VCaP (cell line): ENCODE data around the gene ARID1B.

Experiments
- H3K27ac ChIP-seq: fragments of 450-650 bp; 2 replicates; pipeline ENCODE4 v1.5.1; 2017
- TF ChIP-seq, protein P1 (sequence below): fragments of 450-650 bp; conservative IDR thresholded peaks from 2 replicates; pipeline ENCODE4 v1.5.1; 2017; ENCODE audit warnings: mild to moderate bottlenecking, moderate library complexity

Gene ARID1B

DNA sequence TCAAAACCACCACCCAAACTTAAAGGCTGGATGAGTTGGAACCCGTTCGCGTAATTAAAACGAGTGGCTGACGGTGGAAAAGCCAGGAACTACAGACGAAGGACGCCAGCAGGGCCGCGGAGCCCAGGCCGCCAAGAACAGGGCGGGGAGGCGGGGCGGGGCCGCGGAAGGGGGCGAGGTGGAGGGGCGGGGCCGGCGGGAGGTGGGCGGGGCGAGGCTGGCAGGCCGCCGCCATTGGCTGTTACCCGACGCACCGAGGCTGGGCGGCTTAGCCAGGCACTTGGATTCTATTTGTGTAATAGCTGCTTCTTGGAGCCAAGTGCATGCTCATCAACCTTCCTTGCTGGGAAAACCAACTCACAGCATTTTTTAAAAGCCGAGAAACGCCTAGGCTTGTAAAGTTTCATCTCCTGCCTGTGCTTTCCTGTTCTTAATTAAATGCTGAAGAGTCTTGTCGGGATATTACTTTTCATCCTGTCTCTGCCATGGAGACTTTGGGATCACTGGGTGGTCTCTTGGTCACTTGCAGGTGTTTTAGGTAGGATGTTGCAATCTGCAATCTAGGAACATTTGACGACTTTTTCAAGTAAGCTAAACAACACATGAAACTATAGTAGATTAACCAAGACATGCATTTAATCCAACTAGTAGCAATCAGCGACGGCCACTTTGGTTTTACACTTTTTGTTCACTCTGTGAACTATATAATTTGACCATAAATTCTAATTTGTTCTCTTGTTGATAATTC lies 245.0 kb downstream of the ARID1B start:
- TF ChIP-seq, protein P1, sequence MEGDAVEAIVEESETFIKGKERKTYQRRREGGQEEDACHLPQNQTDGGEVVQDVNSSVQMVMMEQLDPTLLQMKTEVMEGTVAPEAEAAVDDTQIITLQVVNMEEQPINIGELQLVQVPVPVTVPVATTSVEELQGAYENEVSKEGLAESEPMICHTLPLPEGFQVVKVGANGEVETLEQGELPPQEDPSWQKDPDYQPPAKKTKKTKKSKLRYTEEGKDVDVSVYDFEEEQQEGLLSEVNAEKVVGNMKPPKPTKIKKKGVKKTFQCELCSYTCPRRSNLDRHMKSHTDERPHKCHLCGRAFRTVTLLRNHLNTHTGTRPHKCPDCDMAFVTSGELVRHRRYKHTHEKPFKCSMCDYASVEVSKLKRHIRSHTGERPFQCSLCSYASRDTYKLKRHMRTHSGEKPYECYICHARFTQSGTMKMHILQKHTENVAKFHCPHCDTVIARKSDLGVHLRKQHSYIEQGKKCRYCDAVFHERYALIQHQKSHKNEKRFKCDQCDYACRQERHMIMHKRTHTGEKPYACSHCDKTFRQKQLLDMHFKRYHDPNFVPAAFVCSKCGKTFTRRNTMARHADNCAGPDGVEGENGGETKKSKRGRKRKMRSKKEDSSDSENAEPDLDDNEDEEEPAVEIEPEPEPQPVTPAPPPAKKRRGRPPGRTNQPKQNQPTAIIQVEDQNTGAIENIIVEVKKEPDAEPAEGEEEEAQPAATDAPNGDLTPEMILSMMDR, result no peak
- H3K27ac ChIP-seq, result peak overlapping the region; percentile 98

- TF ChIP-seq, protein P1, result no peak
- H3K27ac ChIP-seq, result peak overlapping the region; percentile 98
Measured at GRCh38 chr6:157023958-157024357, 246.8 kb downstream of the ARID1B start.

DNA sequence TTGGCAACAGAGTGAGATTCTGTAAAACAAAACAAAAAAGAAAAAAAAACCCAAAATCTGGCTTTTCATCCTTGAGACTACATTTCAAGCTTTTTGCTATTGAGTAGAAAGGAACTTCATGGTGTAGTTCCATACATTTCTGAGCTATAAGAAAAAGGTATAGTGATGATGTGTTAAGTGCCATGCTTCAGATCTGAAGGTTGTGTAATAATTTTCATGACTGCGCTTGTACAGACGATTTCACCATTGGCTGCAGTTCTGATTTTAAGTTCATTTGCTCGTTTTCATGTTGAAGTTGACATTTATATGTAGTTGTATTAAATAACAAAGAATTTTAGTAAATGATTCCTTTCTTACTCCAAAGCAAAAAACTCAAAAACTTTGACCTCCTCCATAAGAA lies 247.6 kb downstream of the ARID1B start:
- TF ChIP-seq, protein P1, result no peak
- 0 out of 2 replicates have a peak overlapping the region, but pooled peaks have one; percentile 98 for H3K27ac ChIP-seq

DNA sequence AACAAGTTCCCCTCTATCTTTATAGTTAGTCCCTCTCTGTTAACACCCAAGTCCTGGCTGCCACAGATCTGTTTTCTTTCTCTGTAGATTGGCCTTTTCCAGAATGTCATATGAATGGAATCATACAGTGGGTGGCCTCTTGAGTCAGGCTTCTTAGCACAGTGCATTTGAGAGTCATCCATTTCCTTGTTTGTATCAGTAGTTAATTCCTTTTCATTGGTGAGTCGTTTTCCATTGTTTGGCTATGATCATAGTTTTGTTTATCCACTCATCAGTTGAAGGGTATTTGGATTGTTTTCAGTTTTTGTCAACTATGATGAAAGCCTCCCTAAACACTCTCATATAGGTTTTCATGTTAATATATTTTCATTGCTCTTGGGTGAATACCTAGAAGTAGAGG lies 248.3 kb downstream of the ARID1B start:
- H3K27ac ChIP-seq, result no peak overlapping the region
- TF ChIP-seq, protein P1, result no peak

DNA sequence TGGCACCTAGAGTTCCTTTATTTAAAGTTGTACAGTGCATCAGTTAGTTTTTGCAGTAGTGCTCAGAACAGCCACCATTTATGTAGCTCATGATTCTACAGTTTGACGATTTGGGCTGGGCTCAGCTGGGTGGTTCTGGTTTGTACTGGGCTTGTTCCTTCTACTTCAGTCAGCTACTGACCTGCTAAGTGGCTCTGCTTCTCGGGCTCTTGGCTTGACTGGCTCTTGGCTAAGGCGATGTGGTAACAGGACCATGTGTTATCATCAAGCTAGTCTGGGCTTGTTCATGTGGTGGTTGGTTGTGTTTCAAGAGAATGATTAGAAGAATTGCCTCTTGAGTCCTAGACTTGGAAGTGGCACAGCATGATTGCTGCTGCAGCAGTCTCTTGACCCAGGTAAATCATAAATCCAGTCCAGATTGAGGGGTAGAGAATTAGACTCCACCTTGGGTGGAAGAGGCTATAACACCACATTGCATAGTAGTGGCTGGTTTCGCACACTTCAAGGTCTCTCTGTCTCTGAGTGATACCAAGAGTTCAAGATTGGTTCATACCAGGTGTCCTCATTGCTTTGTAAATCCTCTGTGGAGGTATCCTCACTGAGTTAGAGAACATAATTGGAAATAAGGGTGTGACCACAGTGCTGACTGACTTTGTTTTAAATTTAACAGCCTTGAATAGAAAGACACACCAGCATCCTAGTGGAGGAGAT lies 253.0 kb downstream of the ARID1B start:
- H3K27ac ChIP-seq, result no peak overlapping the region
- TF ChIP-seq, protein P1, result no peak

DNA sequence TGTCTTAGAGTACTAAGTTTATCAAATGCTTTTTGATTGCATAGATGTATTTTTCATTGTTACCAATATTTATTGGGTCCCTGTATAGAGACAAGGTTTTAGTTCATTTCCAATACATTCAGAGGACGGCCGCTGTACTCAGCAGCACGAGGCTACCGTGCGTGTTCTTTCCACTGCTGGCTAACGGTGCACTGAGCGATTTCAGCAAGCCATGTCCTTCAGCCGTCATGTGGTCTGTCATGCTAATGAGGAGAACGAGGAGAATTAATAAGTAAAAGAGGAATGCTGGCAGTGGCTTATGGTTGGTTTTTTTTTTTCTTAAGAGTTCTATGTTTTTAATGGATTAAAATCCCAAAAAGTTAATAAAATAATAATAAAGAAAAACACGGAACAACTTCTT lies 253.6 kb downstream of the ARID1B start:
- H3K27ac ChIP-seq, result no peak overlapping the region
- TF ChIP-seq, protein P1, result no peak

GRCh38 chr6:157032923-157033322 lies 255.7 kb downstream of the ARID1B start:
- TF ChIP-seq, protein P1, result no peak
- H3K27ac ChIP-seq, result no peak overlapping the region
